ENCODE measurements around the gene THAP12. TPM values are rescaled to one million over a fixed set of nuclear protein-coding genes. Genes with fewer than 3 reads are reported as not detected.

Gene THAP12
- total RNA-seq, 1 experiment from 2014 or later = 44.1 TPM

GRCh38 chr11:76371170-76371569 lies 9.8 kb downstream of the THAP12 start (continued):
- no peak for TF ChIP-seq ZBTB33 (IDR thresholded peaks at IDR 0.05; ENCODE audit: extremely low read depth, insufficient replicate concordance, low read length)
- TF ChIP-seq POLR2A (IDR thresholded peaks at IDR 0.05; ENCODE audit: borderline replicate concordance, extremely low read depth, insufficient read depth, insufficient read length) = no peak

- POLR2A ChIA-PET = no interaction called here
- Histone ChIP-seq H3K4me2 (ENCODE audit: low read length) (no peak overlapping the region), H3K27me3 (ENCODE audit: insufficient read depth, low read length) (no peaks in the 10 kb centered on the region), H3K9ac (ENCODE audit: low read length) (no peak overlapping the region), H3K4me1 (ENCODE audit: control insufficient read depth in 1 of 2, insufficient read depth in 2 of 2, low read length in 2 of 2) (peaks cover 7 to 12% of the 10 kb centered on the region in 2 experiments; a peak in 3 of 4 replicates), H4K20me1 (ENCODE audit: insufficient read depth) (peaks cover 2% of the 10 kb centered on the region; the same call in 1 of the 2 replicates), H3K36me3 (ENCODE audit: control insufficient read depth in 1 of 2, insufficient read depth in 2 of 2, low read length in 2 of 2) (no peaks in the 10 kb centered on the region), H3K27ac (ENCODE audit: low read depth, low read length) (no peak overlapping the region), H3K79me2 (ENCODE audit: insufficient read depth, low read length) (peaks cover 96% of the 10 kb centered on the region), H3K4me3 (replicated peaks in 1 of 2; ENCODE audit: low read depth in 1 of 2, low read length in 2 of 2) (no peak overlapping the region), H3K9me2 (ENCODE audit: insufficient read depth) (no peaks in the 10 kb centered on the region), H3K9me3 (ENCODE audit: control insufficient read depth in 1 of 2, insufficient read depth in 1 of 2, low read depth in 1 of 2, low read length in 2 of 2) (no peaks in the 10 kb centered on the region), H2AFZ (ENCODE audit: low read depth, low read length, poor library complexity, severe bottlenecking) (no peak overlapping the region)
- RAD21 ChIA-PET (ENCODE audit: low non-redundant PET in 1 of 2, low total read pairs in 2 of 2, uncharacterized antibody in 2 of 2, unreplicated experiment in 2 of 2) = no interaction called here
- intact Hi-C loops (cut with micrococcal nuclease) = no loop called here
- ATAC-seq (no peak), DNase-seq (ENCODE audit: low read depth, low spot score) (no peak)
- no peak for TF ChIP-seq SIN3A (IDR thresholded peaks at IDR 0.05; ENCODE audit: low read depth)
- no peak for TF ChIP-seq POLR2A (IDR thresholded peaks at IDR 0.05; ENCODE audit: borderline replicate concordance, extremely low read depth, insufficient read depth, insufficient read length)
- no peak for TF ChIP-seq SP1 (IDR thresholded peaks at IDR 0.05; ENCODE audit: low read depth)
- TF ChIP-seq YY1 (IDR thresholded peaks at IDR 0.05; ENCODE audit: extremely low read depth, insufficient replicate concordance, low read depth, low read length) = no peak
- TF ChIP-seq EZH2phosphoT487 (IDR thresholded peaks at IDR 0.05; ENCODE audit: borderline replicate concordance) = no peak
- TF ChIP-seq MAX (IDR thresholded peaks at IDR 0.05) = no peak
- TF ChIP-seq POLR2AphosphoS5 (IDR thresholded peaks at IDR 0.05; ENCODE audit: low read depth, low read length) = no peak
- no peak for TF ChIP-seq EGR1 (IDR thresholded peaks at IDR 0.05; ENCODE audit: low read depth)
- TF ChIP-seq ZFX (IDR thresholded peaks at IDR 0.05) = no peak
- TF ChIP-seq REST (IDR thresholded peaks at IDR 0.05; ENCODE audit: low read depth) = no peak
- no peak for TF ChIP-seq EZH2 (IDR thresholded peaks at IDR 0.05)
- BruUV-seq (replicated peaks) = no TSS peak
- CTCF ChIA-PET = no interaction called here
Measured at GRCh38 chr11:76369406-76369805, 11.5 kb downstream of the THAP12 start.
